HG02798 (cell line): ENCODE results near the gene MGAT5B.

Source experiments
- ATAC-seq: cut with Tn5 transposase; IDR thresholded peaks from one replicate; pipeline ENCODE4 v1.9.1; 2021; ENCODE audit warnings: mild to moderate bottlenecking; ENCODE audit not compliant: unreplicated experiment, poor library complexity

MGAT5B gene

DNA sequence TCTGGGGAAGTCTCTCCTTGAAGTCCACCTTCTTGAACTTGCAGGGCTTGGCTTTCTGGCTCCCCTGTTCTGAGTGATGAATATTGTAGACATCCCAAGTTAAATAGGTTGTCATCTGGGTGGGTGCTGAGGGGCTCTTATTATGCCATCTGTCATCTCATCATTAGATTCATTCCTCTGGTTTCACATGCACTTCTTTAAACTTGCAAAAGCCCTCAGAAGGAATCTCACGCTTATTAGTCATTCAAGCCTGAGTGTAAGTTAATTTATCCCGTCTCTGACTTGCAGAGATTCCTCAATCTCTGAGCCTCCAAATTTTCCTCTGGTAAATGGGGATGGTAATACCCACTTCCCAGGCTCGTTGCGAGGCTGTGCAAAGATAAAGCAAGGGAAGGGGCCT lies 5.7 kb downstream of the MGAT5B start:
- ATAC-seq: no peak

DNA sequence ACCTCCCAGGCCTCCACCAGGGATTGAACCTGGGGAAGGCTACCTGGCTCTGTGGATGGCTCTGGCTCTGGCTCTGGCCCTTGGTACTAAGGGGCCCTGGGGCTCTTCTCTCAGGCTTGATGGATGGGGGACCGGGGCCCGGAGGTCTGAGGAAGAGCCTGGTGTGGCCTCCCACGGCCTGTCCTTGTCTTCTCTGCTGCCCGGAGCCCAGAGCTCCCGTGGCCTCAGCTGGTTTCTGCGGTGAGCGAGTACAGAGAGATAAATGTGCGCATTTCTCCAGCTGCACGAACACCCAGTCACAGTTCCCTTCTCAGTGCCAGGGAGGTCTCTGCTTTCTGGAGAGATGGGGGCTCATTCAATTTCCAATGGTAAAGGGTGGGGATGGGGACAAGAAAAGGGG lies 9.2 kb downstream of the MGAT5B start:
- ATAC-seq: no peak

DNA sequence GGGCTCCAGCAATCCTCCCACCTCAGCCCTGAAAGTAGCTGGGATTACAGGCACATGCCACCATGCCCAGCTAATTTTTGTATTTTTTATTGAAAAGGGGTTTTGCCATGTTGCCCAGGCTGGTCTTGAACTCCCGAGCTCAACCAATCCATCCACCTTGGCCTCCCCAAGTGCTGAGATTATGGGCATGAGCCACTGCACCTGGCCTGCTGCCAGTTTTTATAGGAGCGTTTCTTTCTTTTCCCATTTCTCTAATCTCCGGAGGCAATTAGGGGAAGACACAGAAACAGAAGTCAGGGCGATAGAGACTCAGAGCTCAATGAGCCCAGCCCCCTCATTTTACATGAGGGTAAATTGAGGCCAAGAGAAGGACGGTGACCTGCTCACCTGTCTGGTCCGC lies 10.4 kb downstream of the MGAT5B start:
- ATAC-seq: no peak

DNA sequence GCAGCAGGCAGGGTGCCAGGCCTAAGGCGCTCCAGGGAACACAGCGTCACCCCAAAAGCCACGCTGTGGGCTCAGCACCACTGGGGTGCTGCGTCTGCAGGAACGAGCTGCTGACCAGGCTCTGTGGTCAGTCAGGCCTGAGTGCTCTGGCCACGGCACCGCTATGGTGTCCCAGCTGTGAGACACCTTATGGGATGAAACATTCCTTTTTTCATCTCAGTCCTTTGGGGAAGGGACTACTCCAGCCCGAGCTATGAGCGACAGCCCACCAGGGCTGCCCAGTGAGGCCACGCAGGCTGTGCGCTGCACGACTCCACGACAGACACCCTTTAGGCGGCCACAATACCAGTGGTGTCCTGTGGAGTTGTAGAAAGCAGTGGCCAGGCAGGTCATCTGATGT lies 11.1 kb downstream of the MGAT5B start:
- ATAC-seq: no peak

DNA sequence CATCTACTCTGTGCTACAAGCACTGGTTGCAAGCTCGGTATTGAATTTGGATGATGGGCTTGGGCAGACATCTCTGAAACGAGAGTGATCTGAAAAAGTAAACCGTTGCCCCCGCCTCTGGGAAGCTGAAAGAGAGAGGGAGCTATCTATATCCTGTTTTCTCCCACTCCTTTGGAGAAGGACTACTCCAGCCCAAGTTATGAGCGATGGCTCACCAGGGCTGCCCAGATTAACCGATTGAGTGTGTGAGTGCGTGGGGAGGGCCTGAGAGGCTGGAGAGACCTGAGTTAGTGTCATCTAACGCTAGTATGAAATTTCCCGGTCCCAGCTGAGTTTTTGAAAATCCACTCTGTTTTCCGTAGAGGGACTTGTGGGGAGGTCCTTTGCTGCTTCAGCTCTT lies 11.5 kb downstream of the MGAT5B start:
- ATAC-seq: no peak

DNA sequence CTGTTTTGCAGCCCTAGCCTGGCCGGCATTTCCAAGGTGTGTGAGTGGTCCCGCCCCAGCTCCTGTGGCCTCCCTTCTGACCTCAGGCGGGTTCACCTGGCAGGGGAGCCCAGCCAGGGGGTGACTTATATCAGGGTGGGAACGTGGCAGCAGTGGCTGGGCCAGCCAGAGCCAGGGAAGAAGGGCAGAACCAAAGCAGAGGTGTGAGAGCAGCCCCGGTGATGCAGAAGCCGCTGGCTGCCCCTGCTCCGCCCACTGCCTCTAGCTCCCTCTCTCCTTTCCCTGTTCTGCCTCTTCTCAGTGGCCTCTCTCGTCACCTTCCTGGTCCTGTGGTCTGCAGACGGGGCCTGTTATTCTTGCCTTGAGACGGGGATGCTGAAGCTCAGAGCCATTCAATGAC lies 12.1 kb downstream of the MGAT5B start:
- no peak for ATAC-seq

DNA sequence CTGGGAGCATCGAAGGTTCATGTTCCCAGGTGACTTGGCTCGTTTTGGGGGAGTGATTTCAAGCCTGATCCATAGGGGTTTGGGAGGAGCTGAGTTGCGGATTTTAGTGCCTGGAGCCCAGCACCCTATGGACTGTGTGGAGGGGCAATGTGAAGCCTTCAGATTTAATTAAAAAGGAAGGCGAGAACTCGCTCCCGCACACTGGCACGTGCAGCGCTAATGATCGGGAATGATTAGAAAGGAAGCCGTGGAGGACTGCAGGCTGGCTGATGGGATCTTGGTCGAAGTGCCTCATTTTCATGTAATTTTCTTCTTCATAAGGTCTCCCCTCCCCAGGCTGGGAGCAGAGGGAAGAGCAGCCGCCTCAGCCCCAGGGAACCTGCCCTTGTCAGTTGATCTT lies 12.8 kb downstream of the MGAT5B start:
- ATAC-seq: no peak

DNA sequence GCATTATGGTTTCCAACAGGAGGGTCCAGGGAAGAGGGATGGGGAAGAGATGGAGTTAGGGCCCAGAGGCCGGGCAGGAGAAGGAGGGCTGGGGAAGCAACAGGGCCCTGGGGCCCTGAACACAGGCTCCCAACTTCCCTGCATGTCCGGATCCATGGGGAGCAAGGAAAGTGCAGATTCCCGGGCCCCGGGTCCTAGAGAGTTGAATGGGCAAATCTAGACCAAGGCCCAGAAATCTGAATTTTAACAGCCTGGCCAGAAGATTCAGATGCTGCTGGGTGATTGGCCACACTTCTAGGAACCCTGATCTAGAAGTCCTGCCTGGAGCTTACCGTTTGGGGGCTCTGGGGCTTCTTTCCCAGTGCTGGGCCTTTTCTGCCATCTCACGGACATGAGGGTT lies 13.2 kb downstream of the MGAT5B start:
- no peak for ATAC-seq

DNA sequence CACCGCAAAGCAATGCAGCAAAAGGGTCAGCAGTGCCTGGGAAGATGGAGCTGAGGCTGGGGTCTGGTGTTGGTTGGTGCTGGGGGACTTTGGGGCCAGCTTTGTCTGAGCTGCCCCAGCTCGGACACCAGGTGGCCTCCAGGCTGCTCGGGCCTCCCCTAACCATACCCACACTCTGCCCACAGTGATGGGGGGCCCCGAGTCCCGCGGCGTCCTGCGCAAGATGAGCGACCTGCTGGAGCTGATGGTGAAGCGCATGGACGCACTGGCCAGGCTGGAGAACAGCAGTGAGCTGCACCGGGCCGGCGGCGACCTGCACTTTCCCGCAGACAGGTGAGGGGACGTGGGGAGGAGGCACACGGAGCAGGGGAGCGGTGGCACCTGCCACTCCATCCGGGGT lies 13.8 kb downstream of the MGAT5B start:
- no peak for ATAC-seq

DNA sequence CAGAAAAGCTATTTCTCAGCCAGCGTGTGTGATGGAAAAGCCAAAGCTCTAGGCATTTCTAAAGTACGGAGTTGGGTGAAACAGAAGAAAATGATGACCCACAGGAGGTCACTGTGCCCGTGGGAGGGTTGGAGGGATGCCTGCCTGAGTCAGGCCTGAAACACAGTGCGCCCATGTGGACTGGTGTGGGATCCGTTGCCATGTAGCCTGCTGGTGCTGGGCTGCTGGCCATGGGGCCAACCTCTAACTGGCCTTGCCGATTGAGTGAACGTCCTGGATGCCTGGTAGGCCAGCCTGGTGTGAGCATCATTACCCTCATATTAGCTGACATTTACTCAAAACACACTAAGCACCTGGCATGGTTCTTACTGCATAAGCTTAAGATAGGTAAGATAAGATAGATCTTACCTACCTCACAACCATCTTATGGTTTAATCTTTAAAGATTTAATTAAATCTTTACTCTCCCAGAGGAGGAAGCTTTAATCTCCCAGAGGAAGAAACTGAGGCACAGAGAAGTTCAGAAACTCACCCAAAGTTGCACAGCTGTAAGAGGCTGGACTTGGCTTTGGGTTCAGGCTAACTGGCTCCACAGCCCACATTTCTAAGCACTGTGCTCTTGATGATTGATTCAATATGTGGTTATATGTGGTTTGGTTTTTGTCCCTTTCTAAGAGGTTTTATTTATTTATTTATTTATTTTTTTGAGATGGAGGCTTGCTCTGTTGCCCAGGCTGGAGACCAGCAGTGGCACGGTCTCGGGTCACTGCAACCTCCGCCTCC lies 15.7 kb downstream of the MGAT5B start:
- ATAC-seq: no peak

DNA sequence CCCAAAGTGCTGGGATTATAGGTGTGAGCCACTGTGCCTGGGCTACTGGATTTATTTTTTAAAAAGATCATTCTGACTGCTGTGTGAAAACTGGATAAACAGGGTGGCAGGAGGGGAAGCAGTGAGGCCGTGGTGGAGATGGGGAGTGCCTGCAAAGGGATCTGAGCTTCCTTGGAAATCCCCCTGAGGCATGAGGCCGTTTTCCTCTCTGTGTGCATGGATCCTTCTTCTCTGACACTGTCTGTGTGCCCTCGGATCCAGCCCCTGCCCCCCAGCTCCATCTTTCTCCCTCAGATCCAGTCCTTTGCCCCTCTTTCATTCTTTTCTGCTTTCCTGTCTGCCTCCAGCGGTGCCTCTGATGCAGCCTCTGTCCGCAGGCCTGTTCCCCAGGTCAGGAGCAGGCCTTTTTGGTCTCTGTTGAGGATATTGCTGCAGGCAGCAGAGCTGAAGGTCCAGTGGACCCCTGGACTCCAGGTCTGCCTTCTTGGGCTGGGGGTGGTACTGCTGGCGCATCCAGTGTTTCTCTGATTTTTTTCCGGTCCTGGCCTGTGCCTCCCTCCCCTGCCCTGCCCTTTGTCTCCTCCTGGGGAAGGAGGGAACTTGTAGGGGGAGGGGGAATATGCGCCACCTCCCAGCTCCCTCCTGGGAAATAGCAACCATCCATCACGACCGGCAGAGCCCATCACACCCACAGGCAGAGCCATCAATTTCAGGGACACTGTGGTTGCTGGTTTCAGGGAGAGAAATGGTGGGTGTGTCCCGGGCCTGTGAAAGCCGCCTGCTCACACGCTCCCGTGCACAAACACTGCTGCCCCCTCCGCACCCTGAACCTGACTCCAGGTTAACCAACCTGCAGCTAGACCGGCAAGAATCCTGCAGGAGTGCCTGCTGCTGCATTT lies 17.0 kb downstream of the MGAT5B start:
- no peak for ATAC-seq

DNA sequence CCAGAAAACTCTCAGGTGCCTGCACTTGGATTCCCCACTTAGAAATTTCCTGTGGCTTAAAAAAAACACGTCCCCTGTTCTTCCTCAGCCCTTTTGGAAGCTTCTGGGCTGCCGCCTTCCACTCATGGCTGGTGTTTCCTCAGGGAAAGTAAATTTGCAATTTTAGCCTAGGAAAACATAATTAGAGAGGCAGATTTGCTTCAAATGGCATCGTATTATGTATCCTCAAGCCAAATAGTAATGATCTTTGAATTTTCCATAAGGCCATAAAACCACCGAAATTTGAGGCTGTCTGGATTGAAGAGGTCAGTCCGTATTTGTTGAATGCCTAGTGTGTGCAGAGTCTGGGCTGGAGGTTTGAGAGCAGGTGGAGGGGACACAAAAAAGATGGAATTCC lies 17.7 kb downstream of the MGAT5B start:
- no peak for ATAC-seq

DNA sequence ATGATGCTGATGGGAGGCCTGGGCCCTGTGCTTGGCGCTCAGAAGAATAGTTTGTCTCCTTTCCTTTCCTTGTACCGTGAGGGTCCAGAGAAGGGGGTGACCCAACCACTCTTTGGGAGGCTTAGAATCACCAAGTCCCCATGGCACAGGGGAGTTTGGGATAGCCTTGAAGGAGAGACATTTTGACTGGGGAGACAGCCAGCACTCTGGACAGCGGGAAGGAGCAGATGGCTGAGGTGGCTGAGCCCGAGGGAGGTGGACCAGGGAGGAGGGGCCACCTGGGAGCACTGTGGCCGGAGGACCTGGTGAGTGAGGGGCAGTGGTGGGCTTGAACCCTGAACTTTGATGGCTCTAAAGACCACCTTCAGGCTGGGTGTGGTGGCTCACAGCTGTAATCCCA lies 18.2 kb downstream of the MGAT5B start:
- ATAC-seq: no peak

DNA sequence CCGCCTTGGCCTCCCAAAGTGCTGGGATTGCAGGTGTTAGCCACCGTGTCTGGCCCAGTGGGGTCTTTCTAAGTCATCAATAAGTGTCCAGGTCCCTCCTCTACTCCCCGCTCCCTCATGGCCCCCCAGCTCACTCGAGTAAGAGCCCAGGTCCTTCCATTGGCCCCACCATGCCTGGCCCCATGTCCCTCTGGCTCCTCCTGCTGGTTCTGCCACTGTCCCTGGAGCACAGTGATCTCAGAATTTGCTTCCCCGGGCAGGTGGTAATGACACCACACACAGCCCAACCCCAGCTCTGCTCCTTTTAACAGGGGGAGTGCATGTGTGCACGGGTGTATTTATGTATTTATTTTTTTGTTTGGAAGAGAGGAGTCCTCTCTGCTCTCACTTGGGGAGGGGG lies 19.6 kb downstream of the MGAT5B start:
- ATAC-seq: no peak

DNA sequence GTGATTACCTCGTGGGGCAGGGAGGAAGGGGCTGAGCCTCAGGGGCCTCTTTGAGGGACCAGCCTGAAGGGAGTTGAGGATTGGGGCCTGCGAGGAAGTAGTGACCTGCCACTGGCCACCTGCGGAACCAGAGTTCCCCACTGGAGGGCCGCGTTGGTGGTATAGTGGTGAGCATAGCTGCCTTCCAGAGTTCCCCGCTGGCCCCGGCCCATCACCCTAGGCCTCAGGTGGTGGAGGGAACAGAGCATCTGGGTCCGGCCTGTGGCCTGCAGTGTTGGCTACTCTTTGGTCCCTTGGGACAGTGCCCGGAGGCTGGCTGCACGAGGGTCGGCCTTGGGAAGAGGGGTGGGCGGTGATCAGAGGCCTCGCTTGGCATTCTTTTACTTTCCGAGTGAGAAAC lies 20.5 kb downstream of the MGAT5B start:
- ATAC-seq: no peak

DNA sequence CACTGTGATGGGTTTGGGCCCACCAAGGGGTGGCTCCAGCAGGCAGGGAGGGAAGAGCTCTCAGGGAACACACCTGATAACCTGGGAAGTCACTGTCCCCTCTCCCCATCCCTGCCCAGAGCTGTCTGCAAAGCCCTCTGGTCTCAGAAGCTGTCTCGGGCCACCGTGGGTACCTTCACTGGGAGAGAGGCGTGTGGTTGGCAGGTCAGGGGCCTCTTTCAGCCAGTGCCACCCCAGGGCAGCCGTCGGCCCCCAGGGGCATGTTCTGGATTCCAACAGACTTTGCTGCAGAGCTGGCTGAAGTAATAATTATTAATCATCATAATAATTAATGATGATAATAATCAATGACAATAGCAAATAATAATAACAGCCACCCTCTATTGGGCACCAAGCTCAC lies 21.1 kb downstream of the MGAT5B start:
- ATAC-seq: no peak

DNA sequence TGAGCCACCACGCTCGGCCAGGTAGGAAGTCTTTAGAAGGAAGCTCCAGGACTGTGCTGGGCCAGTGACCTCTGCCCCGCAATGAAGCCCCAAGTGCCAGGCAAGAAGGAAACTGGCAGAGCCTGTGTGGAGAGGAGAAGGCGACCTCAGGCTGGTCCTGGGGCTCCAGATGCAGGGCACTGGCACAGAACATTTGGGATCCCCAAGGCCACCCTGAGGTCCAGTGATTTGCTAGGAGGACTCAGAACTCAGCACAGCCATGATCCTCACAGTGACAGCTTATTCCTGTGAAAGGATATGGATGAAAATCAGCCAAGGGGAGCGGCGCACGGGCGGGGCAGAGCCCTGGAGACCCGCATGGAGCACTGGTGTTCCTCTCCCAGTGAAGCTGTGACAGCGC lies 24.1 kb downstream of the MGAT5B start:
- no peak for ATAC-seq

DNA sequence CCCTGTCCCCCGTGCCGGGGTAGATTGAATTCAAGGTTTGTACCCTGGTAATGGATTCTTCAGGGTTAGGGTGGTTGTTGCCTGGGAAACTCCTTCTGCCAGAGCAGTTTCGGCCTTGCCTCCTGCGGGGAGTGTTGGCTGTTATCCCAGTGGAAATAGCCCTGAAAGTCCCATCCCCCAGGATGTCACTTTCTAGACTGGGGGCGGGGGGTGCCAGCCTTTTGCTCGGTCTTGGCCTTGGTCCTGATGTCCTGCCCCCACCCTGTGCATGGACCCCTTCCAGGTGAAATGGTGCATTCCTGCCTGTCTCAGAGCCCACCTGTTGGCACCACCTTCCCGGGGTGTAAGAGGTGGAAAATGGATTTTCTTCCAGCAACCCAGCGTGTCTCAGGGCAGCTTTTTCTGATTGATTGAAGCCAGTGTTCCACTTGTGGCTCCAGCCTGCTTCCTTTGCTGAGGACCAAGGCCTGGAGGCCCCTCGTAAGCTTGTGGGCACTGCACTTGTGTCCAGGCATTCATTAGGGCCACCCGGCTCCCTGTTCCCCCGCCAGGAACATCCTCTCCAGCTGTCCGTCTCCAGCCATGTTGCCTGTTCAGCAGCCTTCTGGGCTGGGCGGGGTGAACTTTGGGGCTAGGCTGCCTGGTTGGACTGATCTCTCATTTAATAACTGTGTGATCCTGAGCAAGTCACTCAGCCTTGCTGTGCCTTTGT lies 25.6 kb downstream of the MGAT5B start:
- no peak for ATAC-seq

DNA sequence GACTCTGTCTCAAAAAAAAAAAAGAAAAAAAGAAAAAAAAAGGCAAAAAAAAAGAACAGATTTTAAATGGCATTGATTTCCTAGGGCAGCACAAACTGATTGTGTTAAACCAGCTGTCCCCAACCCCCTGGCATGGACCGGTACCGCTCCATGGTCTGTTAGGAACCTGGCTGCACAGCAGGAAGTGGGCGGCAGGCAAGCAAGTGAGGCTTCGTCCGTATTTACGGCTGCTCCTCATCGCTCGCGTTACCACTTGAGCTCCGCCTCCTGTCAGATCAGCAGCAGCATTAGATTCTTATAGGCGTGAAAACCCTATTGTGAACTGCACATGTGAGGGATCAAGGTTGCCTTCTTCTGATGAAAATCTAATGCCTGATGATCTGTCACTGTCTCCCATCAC lies 26.6 kb downstream of the MGAT5B start:
- ATAC-seq: no peak

DNA sequence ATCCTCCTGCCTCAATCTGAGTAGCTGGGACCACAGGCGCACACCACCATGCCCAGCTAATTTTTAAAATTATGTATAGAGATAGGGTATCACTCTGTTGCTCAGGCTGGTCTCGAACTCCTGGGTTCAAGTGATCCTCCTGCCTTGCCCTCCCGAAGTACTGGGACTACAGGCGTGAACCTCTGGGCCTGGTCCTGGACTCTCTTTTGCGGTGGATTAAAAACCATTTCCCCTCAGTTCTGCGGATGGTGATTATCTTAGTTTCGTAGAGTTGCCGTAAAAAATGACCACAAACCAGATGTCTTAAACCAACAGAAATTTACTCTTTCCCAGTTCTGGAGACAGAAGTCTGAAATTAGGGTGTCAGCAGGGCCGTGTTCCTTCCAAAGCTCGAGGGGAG lies 28.8 kb downstream of the MGAT5B start:
- no peak for ATAC-seq

DNA sequence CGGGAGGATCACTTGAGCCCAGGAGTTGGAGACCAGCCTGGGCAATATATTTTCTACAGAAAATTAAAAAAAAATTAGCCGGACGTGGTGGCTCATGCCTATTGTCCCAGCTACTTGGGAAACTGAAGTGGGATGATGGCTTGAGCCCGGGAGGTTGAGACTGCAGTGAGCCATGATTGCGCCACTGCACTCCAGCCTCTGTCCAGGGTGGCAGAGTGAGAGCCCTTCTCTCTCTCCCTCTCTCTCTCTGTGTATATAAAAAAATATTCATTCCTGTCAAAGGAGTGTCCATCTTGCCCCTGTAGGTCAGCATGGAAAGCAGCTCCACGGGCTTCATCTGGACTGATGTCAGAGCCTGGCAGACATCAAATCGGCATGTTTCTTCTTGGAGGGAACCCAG lies 31.2 kb downstream of the MGAT5B start:
- ATAC-seq: no peak
